Peyer's patch (tissue), 4 donors: ENCODE data around the gene PRSS48. TPM values are rescaled to one million over a fixed set of nuclear protein-coding genes. Genes with fewer than 3 reads are reported as not detected.
"Not testable (repeated sequence)": the region's sequence is repeated elsewhere in the genome, so short reads cannot be mapped to it uniquely, and the experiment has no call there.

ENCODE experiments used
- DNase-seq, 3 donors: peaks; one replicate each; pipeline ENCODE4 v3.0.0-alpha.2; 2017 to 2019
- H3K27ac ChIP-seq, 4 donors: fragments of 200-600 bp; sonication (generic); one replicate each; pipeline ENCODE4 v1.5.1; 2016 to 2019
- H3K27me3 ChIP-seq, 2 donors: fragments of 200-600 bp; sonication (generic); one replicate each; pipeline ENCODE4 v1.5.1; 2019
- H3K36me3 ChIP-seq, 3 donors: fragments of 200-600 bp; sonication (generic); one replicate each; pipeline ENCODE4 v1.5.1; 2016 to 2019
- H3K4me1 ChIP-seq, 4 donors: fragments of 200-600 bp; sonication (generic); one replicate each; pipeline ENCODE4 v1.5.1; 2016 to 2019
- H3K4me3 ChIP-seq, 4 donors: fragments of 200-600 bp; sonication (generic); 1 replicate in 3 of 4; 2 replicates in 1 of 4; pipeline ENCODE4 v1.5.1; 2016 to 2019; ENCODE audit warnings: mild to moderate bottlenecking in 1 of 4
- H3K9me3 ChIP-seq, 4 donors: fragments of 200-600 bp; sonication (generic); one replicate each; pipeline ENCODE4 v1.5.1; 2016 to 2019; ENCODE audit warnings: mild to moderate bottlenecking in 1 of 4
- CTCF ChIP-seq, 6 experiments: fragments of 450-650 bp in 4 of 6; fragments of 200-600 bp in 2 of 6; sonication (generic) in 1 of 6; IDR thresholded peaks; one replicate each; pipeline ENCODE4 v1.5.1; 2017 to 2019; ENCODE audit warnings: antibody characterized with exemption in 6 of 6, mild to moderate bottlenecking in 3 of 6, moderate library complexity in 1 of 6
- POLR2A ChIP-seq, 2 donors: fragments of 450-650 bp; IDR thresholded peaks; one replicate each; pipeline ENCODE4 v1.5.1; 2017; ENCODE audit warnings: antibody characterized with exemption in 2 of 2, mild to moderate bottlenecking in 2 of 2, moderate library complexity in 2 of 2
- total RNA-seq, 4 donors: library from RNA; depleted of rRNA; stranded (reverse); fragments of >200 nt; gene quantifications; one replicate each; pipeline ENCODE4 v1.1.0, GENCODE V29; 2016

PRSS48 gene
- total RNA-seq, 4 donors from 2014 or later, result not detected

- H3K36me3 ChIP-seq, result no peaks in the 10 kb centered on the region
- peaks cover 0 to 24% (median 5%) of the 10 kb centered on the region in 4 donors for H3K4me1 ChIP-seq
- no peak overlapping the region for H3K4me3 ChIP-seq
- no peak for DNase-seq
- H3K27me3 ChIP-seq, result no peaks in the 10 kb centered on the region
- TF ChIP-seq POLR2A (IDR thresholded peaks at IDR 0.05), result no peak
- TF ChIP-seq CTCF (IDR thresholded peaks at IDR 0.05), result no peak
- H3K9me3 ChIP-seq, result no peaks in the 10 kb centered on the region
- peak overlapping the region in 2 of 4 donors; percentile 36 to 42 for H3K27ac ChIP-seq
Observed at GRCh38 chr4:151315212-151315886, 38.4 kb downstream of the PRSS48 start.

- H3K36me3 ChIP-seq, result no peaks in the 10 kb centered on the region
- no peaks in the 10 kb centered on the region for H3K9me3 ChIP-seq
- H3K27me3 ChIP-seq, result no peaks in the 10 kb centered on the region
- peaks cover 0 to 35% (median 5%) of the 10 kb centered on the region in 4 donors for H3K4me1 ChIP-seq
- peak overlapping the region in 2 of 4 donors; percentile 2 to 10 for H3K4me3 ChIP-seq
- TF ChIP-seq POLR2A (IDR thresholded peaks at IDR 0.05), result peak in 1 of 2 donors; percentile 7
- no peak for TF ChIP-seq CTCF (IDR thresholded peaks at IDR 0.05)
- peak overlapping the region in 3 of 4 donors; percentile 46 to 75 (median 46) for H3K27ac ChIP-seq
- DNase-seq, result peak in 2 of 3 donors; percentile 63 to 77
Observed at GRCh38 chr4:151316645-151317044, 39.7 kb downstream of the PRSS48 start.

GRCh38 chr4:151318307-151319006 is 41.5 kb downstream of the PRSS48 start:
- no peaks in the 10 kb centered on the region for H3K36me3 ChIP-seq
- TF ChIP-seq CTCF (IDR thresholded peaks at IDR 0.05), result no peak
- TF ChIP-seq POLR2A (IDR thresholded peaks at IDR 0.05), result no peak
- H3K4me3 ChIP-seq, result no peak overlapping the region
- H3K27ac ChIP-seq, result no peak overlapping the region
- no peaks in the 10 kb centered on the region for H3K9me3 ChIP-seq
- no peaks in the 10 kb centered on the region for H3K27me3 ChIP-seq
- H3K4me1 ChIP-seq, result peaks cover 0 to 39% (median 5%) of the 10 kb centered on the region in 4 donors
- no peak for DNase-seq

- Histone ChIP-seq H3K9me3 (no peaks in the 10 kb centered on the region), H3K4me1 (peaks cover 0 to 38% (median 5%) of the 10 kb centered on the region in 4 donors), H3K27me3 (no peaks in the 10 kb centered on the region), H3K36me3 (no peaks in the 10 kb centered on the region), H3K27ac (no peak overlapping the region), H3K4me3 (no peak overlapping the region)
- no peak for TF ChIP-seq POLR2A (IDR thresholded peaks at IDR 0.05)
- TF ChIP-seq CTCF (IDR thresholded peaks at IDR 0.05), result no peak
- no peak for DNase-seq
Observed at GRCh38 chr4:151319490-151319889, 42.5 kb downstream of the PRSS48 start.

GRCh38 chr4:151321586-151321985 is 44.6 kb downstream of the PRSS48 start:
- H3K4me1 ChIP-seq, result peaks cover 0 to 28% (median 3%) of the 10 kb centered on the region in 4 donors
- TF ChIP-seq POLR2A (IDR thresholded peaks at IDR 0.05) (no peak), CTCF (IDR thresholded peaks at IDR 0.05) (no peak)
- no peaks in the 10 kb centered on the region for H3K36me3 ChIP-seq
- peak overlapping the region in 1 of 4 donors; percentile 13 for H3K27ac ChIP-seq
- H3K27me3 ChIP-seq, result no peaks in the 10 kb centered on the region
- DNase-seq, result no peak
- no peaks in the 10 kb centered on the region for H3K9me3 ChIP-seq
- H3K4me3 ChIP-seq, result no peak overlapping the region

GRCh38 chr4:151322161-151322560 is 45.2 kb downstream of the PRSS48 start:
- not testable (repeated sequence) for DNase-seq

More at GRCh38 chr4:151322161-151322560, 45.2 kb downstream of the PRSS48 start:
- H3K4me3 ChIP-seq, H3K27me3 ChIP-seq, H3K36me3 ChIP-seq, H3K9me3 ChIP-seq: not testable (repeated sequence)
- Histone ChIP-seq H3K27ac (peak overlapping the region in 1 of 4 donors; percentile 13), H3K4me1 (peaks cover 0 to 27% (median under 1%) of the 10 kb centered on the region in 4 donors)
